Measurements from ENCODE around the gene PIM1.
A peak's percentile ranks its signal among the peaks of the same experiment; 100 is the strongest.

PIM1 gene

DNA sequence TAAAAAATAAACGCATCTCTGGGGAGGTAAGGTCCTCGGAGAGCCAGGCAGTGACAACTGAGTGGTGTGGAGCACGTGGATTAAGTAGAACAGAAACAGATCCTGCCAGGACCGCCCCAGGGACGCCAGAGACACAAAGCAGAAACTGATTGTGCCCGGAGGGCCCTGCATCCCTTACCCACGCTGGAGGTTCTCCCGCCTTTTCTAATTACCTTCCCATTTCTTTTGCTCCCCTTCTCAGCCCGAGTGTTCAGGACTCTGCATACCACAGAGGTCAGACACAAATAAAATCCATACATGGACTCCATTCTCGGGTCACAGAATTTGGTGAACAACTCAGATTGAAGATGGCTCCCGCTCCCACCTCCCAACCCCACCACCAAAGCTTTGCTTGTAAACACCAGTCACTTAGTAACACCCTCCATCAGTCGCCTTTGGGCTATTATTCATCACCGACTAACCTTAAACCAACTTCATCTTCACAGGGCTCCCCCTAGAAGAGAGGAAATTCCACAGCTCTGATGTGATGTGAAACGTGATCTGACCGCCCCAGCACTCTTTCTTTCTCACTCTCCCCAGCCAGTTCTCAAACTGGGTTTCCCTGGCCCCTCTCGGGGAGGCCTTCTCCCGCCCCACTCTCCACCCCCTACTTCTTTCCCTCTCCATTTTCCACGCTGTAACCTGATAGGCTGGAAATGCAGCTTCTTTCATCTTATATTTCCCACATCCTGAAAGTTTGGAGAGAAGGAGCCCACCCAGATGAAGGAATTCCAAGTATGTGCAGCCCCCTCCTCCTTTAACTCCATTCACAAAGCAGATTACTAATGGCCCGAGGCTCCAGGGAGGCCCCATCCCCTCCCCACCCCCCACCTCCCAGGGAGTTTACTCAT lies 32.5 kb upstream of the PIM1 start:
- peak; percentile 100 for DNase-seq

DNA sequence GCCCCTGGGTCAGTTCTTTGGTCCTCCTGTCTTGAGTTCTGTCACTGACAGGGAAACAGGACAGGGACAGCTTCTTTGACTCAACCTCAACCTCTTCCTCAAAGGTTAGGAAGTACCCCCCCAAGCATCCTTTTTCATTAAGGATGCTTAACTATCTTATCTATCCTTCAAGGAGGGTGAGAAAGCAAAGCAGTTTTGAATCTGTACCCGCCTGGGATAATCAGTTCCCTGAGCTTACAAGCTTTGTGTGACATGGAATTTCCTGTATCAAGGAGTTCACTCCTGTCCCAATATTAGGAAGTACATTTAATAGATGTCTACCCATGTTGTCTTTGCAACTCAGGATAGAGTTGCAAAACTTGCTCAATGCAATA lies 31.1 kb upstream of the PIM1 start:
- DNase-seq, result no peak

DNA sequence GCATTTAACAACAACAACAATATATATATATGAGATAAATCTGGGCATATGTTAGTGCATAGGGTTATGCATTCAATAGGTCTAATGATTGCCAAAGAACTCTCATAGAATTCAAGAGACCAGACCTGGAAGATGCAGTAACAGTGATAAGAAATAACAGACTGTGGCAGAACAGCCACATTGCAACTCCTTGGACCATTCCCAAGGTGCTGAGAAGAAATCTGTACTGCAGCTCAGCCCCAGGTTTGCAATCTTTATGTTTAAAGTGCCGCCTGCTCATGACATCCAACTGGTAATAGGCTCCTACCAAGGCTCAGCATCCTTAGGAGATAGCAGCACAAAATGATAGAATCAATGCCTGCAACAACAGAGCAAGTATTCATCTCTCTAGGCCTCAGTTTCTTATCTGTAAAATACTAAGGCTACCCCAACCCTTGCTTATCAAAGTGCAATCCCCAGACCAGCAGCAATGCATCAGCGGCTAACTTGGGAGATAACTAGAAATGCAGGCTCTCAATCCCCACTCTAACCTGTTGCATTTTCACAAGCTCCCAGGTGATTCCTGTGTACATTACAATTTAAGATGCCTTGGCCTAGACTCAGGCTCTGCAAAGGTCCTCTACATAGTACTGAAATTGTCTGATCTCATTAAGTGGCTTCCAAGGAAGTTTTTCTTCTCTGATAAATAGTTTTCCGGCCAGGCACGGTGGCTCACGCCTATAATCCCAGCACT lies 30.6 kb upstream of the PIM1 start:
- no peak for DNase-seq

DNA sequence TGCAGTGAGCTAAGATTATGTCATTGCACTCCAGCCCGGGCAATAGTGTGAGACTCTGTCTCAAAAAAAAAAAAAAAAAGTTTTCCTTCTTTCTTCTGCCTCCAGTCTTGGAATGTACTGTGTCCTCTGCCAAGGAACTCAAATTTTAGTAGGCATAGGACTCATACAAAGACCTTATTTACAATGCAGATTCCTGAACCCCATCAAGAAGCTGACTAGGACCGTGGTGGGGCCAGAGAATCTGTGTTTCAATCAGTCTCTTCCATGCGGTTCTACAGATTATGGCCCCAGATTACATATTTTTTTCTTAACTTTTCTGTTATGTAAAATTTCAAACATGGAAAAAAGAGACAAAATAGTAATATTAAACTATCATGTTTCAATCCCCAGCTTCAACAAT lies 29.8 kb upstream of the PIM1 start:
- peak; percentile 40 for DNase-seq

DNA sequence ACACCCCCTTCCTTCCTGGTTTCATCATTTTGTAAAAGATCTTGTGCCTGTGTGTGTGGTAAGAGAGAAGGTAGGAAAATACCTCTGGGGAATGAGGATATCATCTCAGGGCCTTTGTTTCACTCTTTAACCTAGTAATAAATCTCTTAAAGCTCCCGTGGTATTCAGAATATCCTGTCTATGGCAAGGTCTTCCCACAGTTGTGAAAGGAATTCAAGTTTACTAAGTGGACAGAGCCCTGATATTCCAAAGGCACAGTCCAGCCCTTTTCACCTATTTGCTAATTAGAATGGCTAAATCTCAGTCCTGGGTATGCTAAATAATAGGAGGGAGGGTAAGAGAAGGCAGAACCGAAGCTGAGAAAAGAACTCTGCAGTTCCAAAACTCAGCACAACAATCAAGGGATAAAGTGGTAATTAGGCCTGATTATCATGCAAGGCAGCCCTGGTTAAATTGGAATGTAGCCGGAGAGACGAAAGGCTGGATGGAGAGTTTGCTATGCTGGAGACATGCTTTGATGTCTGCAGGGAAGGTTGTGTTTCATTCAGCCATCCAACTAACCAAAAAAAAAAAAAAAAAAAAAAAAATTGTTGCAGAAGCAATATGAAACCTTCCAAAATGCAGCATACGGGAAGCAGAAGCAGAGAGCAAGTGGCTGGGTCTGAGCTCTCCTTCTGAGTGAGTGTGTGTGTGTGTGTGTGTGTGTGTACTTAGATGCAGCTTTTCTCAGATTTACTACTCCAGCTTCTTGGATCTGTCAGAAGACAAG lies 28.5 kb upstream of the PIM1 start:
- peak; percentile 59 for DNase-seq

DNA sequence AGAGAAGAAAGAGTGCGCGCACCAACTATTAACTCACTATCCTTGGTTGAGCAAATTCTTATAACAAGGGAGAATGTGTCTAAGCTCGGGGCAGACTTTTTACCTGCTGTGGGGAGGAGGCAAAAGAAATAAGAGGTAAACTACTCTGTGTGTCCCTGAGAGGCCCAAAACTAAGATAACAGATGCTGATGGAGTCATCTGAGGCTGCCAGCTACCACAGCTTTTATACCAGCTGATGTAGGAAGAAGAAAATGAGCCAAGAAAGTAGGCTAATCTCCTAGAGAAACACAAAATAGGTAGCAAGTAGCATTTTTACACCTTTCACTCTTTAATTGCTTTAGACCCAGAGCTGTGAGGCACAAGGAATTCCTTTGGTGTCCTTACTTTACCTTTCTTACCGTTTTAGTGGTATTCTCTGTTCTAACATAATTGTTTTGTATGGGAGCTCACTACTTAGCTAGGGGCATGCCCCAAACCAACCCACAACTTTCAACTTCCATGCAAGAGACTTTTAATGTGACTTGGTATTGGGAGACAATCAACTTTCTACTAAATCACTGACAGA lies 27.8 kb upstream of the PIM1 start:
- no peak for DNase-seq

DNA sequence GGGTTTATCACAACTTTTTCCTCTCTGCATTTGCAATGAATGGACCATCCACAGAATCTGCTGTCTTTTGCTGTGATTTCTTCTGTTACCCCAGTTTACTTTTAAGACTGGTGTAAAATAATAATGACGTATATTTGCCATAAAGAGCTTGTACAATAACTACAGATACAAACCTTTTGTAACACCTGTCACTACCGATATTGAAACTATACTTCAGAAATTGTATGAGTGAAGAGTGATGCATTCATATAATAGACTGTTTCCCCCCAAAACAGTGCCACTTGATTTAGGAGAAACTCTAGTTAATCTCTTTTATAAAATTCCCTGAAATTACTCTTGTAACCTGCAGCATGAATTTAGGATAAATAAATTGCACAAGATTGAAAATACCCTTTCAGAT lies 26.4 kb upstream of the PIM1 start:
- DNase-seq, result no peak

DNA sequence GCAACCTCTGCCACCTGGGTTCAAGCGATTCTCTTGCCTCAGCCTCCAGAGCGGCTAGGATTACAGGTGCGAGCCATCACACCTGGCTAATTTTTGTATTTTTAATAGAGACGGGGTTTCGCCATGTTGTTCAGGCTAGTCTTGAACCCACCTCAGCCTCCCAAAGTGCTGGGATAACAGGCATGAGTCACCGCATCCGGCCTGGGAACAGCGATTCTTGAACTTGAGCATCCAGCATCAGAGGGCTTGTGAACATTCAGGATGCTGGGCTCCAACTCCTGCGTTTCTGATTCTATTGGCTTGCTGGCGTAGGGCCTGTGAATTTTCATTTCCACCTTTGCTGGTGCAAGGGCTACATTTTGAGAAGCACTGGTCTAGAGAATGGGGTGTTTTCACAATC lies 24.5 kb upstream of the PIM1 start:
- DNase-seq, result peak; percentile 27

DNA sequence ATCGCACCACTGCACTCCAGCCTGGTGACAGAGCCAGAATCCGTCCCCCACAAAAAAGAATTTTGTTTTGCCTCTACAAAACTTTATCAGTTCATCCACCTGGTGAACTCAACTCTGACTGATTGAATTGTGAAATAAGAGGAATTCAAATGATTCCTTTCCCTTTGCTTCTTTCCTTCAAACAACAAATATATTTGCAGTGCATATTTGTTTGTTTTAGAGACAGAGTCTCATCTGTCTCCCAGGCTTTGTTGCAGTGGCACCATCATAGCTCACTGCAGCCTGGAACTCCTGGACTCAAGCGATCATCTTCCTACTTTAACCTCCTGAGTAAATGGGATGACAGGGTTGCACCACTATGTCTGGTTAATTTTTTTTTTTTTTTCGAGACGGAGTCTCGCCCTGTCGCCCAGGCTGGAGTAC lies 23.2 kb upstream of the PIM1 start:
- DNase-seq, result no peak

DNA sequence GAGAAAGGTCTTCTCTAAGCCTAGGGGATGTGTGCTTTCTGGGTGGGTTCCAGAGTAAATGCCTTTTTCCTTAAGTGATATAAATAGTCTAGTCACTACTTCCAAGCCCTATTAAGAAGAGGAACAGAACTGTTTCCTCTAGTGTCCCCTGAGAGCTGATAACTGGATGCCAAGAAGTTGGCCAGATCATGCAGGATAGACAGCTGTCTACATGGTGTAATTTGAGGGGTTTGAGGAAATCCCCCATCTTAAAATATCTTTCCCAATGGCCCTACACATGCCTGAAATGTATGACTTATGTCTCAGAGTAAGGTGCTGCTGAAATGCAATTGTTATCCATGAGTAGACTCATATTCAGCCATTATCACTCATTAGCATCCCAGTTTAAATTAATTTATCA lies 20.2 kb upstream of the PIM1 start:
- DNase-seq, result no peak

DNA sequence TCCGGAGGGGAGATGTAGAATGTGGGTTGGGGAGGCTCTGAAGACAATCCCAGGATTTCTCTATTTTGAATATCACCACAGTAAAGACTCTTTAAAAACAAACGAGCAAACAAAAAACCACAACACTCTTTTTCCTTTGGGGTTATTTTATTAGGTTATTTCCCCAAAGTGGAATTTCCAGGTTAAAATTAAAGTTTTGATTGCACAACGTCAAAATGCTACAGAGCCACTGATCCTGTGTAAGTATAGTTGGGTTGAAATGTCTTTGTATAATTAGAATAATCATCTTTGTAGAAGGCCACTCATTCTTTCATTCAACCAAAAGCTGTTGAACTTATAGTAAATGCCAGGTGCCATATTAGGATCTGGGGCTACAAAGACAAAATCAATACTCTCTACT lies 19.6 kb upstream of the PIM1 start:
- DNase-seq, result no peak

DNA sequence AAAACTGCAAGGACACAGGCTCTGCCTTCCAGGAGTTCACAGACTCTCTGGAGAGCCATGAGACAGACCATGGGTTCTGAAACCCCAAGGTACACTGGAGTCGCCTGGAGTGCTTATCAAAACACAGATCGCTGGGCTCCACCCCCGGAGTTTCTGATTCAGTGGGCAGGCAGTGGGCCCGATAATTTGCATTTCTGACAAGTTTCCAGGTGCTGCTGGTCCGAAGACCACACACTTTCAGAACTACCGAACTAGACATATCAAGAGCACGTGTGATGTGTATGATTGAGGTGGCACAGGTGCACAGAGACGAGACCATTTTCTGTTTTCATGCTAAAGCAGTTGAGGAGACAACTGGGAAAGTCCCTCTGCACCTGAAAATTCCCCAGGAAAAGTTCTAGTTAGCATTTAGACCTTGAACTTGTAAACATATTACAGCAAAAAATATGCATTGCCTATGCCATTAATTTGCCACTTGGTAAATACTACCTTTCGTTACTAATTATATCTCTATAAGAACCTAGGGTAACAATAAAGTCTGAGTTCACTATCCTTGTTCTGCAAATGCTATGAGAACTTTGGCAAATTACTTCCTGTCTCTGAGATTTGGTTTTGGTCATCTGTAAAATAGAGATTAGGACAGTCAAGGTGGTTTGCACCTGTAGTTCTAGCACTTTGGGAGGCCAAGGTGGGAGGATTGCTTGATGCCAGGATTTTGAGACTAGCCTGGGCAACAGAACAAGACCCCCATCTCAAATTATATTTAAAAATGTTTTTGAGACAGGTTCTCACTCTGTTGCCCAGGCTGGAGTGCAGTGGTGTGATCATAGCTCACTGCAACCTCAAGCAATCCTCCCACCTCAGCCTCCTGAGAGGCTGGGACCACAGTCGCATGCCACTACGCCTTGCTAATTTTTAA lies 14.3 kb upstream of the PIM1 start:
- no peak for DNase-seq

DNA sequence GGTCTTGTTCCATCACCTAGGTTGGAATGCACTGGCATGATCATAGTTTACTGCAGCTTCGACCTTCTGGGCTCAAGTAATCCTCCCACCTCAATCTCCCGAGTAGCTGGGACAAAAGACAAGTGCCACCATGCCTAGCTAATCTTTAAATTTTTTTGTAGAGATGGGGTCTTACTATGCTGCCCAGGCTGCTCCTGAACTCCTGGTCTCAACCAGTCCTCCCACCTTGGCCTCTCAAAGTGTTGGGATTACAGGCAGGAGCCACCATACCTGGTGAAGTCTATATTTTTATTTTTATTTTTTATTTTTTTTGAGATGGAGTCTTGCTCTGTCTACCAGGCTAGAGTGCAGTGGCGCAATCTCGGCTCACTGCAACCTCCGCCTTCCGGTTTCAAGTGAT lies 11.4 kb upstream of the PIM1 start:
- no peak for DNase-seq

DNA sequence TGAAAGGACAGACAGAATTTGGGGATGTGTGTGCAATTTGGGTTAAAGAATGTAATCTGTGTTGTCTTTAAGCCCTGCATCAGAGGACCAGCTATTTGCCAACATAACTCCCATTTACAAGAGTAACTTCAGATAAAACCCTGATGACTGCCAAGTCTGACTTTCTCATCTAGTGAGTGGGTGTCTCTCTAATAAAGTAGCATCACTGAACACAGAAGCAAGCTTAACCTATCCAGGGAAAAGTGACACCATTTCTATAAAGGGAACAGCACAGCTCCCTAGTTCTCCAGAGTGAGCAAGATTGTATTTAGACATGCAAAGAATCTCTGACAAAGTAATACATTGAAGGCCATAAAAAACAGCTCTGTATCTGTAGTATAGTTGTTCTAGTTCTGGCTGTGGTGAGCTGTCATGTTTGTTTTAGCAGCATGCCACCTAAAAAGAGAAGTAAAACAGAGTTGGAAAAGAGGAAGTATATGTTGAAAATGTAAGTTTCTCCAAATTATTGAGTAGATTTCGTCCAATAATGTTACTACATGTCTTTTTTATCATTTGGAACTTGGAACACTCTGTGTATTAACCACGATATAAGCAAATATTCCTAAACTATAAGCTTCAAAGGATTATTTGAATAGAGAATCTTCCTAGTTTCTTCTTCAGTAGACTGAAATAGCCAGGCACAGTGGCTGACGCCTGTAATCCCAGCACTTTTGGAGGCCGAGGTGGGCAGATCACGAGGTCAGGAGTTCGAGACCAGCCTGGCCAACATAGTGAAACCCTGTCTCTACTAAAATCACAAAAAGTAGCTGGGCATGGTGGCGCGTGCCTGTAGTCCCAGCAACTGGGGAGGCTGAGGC lies 8.8 kb upstream of the PIM1 start:
- peak; percentile 81 for DNase-seq

DNA sequence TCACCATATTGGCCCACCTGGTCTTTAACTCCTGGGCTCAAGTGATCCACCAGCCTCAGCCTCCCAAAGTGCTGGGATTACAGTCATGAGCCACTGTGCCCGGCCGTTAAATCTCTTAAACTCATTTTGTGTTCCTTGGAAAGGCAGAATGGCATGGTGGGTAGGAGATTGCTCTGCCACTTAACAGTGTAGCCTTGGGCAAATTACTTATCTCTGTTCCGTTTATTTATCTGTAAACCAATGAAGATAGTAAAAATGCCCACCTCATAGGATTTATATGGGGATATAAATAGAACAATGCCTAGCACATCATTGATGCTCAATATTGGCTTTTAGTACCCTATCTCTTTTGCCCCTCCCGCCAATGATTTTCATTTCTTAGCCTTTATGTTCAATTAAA lies 7.2 kb upstream of the PIM1 start:
- no peak for DNase-seq

DNA sequence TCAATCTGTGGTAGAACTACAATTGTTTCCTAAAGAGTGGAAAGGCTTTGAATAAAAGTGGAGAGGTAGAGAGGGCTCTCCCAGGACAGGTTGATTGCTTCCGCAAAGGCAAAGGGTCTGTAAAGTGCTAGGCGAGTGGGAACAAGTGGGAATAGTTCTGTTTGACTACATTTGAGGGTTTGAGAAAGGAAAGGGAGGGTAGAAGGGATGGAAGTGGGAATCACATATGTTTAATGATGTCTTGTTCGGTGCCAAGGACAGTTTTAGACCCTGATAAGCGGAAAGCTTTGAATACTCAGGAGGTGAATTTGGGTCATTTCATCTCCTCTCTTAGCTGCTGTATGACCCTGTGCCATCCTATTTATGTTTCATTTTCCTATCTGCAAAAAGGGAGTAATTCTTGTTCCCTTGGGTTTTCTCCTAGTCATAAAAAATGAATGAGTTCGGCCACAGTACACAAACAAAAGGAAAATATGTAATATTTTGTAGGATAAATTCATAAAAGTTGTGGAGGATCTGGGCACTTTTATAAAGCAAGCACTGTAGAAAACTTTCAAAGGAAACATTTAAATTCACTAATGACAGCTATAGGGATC lies 1.7 kb upstream of the PIM1 start:
- DNase-seq, result peak; percentile 35

DNA sequence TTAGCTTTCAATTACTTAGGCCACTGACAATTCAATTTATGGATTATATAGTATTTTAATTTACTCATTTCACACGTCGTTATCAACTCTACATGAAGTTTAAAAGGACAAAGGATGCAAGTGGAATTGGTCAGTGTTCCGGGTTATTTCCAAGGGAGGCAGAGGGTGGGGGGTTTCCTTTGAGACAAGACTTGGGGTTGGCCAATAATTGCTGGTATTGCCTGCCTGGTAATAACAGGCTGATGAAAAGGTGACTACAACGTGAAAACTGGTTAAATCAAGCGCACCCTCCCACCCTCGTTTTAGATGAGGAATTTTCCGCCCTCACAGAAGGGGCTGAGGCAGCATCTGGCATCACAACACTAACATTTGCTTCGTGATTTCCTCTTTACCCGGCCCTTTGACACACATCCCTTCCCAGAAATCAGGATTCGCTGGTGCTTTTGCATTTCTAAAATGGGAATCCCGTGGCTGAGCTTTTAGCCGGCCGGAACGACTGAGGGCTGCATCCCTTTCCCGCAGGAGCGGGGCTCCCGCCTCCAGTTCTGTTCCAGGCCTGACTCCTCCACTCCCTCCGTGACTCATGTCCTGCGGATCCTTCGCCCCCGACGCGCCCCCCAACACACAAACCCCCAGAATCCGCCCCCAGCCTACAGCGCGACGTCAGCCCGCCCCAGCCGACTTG lies 999 bp upstream of the PIM1 start:
- DNase-seq, result no peak

DNA sequence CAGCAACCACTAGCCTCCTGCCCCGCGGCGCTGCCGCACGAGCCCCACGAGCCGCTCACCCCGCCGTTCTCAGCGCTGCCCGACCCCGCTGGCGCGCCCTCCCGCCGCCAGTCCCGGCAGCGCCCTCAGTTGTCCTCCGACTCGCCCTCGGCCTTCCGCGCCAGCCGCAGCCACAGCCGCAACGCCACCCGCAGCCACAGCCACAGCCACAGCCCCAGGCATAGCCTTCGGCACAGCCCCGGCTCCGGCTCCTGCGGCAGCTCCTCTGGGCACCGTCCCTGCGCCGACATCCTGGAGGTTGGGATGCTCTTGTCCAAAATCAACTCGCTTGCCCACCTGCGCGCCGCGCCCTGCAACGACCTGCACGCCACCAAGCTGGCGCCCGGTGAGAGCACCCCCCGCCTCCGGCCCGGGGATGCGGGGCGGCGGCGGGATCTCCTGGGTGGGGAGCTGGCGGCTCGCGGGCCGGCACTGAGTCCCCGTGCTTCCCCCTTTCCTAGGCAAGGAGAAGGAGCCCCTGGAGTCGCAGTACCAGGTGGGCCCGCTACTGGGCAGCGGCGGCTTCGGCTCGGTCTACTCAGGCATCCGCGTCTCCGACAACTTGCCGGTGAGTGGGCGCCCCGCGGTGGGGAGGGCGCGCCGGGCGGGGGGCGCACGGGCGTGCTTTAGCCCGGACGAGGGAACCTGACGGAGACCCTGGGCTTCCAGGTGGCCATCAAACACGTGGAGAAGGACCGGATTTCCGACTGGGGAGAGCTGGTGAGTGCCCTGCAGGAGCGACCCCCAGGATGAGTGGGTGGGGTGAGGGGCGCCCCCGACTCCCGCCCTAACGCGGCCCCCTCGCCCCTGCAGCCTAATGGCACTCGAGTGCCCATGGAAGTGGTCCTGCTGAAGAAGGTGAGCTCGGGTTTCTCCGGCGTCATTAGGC lies 585 bp downstream of the PIM1 start:
- peak; percentile 44 for DNase-seq

Data from fibroblast of skin of back (primary cell).